Measurements from ENCODE around the gene GSTA2.
"Not testable (repeated sequence)": the region's sequence is repeated elsewhere in the genome, so short reads cannot be mapped to it uniquely, and the experiment has no call there.

The GSTA2 gene

DNA sequence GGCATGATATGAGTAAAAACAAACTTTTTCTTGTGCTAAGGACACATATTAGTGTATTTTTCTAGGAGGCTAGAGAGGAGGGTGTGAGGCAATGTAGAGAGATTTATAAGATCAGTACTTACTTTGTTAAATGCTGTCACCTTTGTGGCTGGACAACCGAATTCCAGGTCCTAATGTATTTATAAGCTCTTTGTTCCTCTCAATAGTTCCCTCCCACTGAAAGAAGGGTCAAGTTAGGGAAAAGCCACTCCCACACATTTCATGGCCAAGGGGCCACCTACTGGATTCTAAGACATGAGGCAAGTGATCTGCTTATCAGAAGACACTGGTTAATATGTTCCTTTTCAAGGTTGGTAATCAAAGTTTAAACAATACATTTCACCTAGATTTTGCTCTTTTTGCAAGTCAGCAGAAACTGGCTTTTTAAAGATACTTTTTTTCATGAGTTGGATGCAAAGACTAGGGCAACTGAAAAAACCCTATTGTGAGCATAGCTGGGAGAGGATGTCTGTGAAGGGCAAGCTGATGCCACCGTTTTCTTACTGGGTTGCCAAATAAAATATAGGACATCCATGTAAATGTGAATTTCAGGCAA, at the start of gene GSTA2:
Gene GSTA2 (minus strand): TSS at position 154 of the 595 bp plus-strand sequence. CDS start 5,528 bp downstream, outside the sequence.
- DNase-seq (ENCODE audit: low spot score) = not testable (repeated sequence)

DNA sequence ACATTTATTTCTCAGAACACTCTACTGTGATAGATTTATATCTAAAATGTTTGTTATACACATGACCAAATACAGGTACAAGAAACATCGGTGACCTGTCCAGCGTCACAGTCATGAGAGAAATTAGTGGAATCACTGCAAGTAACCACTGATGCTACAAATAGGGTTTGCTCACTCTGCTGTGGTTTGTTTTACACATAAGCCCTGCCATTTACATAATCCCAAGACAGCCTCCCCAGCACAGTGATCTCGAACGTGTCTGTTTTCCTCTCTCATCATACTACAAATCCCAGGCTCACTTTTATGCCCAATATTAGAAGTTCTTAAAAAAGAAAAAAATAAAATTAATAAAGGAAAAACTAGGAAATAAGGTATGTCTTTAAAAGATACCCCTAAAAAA, 46.5 kb upstream of the GSTA2 start:
- DNase-seq (ENCODE audit: low spot score) = not testable (repeated sequence)

DNA sequence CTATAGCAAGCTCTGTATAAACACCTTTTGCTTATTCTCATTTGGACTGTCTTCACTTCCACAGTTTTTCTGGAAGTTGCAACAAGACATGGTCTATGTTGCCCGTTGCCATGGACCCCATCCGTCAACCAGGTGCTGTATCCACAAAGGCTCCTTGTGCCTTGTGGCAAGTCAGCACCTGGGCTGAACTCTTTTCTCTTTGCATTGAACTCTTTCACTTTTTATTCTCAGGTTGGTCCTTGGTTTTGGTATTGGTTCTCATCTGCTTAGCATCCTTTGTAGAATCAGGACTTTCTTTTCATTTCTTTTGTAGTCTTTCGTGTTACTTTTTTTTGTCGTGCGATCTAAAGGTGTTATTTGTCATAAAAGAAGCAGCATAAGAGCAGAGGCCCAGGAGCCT, 45.4 kb upstream of the GSTA2 start:
- DNase-seq (ENCODE audit: low spot score) = no peak

DNA sequence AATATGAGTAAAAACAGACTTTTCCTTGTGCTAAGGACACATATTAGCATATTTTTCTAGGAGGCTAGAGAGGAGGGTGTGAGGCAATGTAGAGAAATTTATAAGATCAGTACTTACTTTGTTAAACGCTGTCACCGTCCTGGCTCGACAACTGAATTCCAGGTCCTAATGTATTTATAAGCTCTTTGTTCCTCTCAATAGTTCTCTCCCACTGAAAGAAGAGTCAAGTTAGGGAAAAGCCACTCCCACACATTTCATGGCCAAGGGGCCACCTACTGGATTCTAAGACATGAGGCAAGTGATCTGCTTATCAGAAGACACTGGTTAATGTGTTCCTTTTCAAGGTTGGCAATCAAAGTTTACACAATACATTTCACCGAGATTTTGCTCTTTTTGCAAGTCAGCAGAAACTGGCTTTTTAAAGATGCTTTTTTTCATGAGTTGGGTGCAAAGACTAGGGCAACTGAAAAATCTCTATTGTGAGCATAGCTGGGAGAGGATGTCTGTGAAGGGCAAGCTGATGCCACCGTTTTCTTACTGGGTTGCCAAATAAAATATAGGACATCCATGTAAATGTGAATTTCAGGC, 40.5 kb upstream of the GSTA2 start, which contains the start of gene GSTA1:
Gene GSTA1 (minus strand): TSS at position 149 of the 588 bp plus-strand sequence. CDS start 4,549 bp downstream, outside the sequence.
- not testable (repeated sequence) for DNase-seq (ENCODE audit: low spot score)

DNA sequence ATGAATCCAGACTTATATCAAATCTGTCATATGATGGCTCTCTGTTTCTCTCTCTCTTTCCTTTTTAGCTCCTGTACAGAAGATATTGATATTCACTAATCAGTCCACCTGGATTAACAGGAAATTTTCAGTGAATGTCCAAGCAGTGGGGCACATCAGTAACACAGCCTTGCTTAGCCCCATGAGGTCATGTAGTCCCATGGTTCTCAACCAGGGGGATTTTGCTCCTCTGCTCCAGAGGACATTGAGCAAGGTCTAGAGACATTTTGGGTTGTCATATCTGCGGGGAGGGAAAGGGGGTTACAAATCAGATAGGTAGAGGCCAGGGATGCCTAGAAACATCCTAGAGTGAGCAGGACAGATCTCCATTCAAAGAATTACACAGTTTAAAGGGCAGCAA, 39.5 kb upstream of the GSTA2 start:
- DNase-seq (ENCODE audit: low spot score) = no peak

DNA sequence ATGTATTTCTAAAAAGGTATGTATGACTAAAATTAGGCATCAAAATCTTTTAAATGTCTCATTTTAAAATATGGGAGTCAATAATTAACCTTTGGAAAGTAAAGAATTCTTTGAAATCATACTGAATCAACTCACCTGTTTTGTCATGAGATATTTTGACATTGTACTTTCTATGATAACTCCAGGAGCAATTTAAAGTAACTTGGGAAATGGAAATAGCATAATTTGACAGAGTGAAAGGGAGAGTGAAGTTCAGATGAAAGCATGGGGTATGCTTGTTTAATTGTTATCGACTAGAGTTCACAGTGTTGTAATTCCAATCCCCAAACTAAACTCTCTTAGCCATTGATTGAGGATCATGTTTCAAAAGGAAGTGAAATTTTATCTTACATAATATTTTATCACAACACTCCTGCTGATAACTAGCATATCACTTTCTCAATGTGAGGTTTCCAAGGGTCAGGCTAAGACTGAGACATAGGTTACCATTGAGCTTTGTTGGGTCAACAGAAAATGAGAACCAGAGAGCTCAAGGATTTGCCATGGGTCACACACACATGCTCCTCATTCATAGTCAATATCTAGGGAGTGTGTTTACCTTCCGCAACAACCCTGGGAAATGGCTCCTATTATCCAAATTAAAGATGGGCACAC, 38.0 kb upstream of the GSTA2 start:
- no peak for DNase-seq (ENCODE audit: low spot score)

DNA sequence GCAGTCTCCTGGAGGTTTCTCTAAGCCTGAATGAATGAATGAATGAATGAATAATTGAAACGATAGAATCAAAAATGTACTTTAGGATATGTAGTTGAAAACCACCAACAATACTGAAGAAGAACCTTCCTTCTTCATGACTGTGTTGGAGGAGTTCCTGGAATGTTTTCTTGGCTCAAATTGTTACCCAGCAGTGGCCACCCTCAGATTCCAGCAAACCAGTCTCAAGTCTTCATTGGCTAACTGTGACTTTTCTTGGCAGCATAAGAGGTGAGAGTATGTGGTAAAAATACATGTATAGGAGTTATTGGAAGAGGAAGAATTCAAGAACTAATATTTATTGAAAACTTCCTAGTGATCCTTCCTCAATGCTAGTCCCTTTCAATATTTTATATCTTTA, 36.0 kb upstream of the GSTA2 start:
- not testable (repeated sequence) for DNase-seq (ENCODE audit: low spot score)

DNA sequence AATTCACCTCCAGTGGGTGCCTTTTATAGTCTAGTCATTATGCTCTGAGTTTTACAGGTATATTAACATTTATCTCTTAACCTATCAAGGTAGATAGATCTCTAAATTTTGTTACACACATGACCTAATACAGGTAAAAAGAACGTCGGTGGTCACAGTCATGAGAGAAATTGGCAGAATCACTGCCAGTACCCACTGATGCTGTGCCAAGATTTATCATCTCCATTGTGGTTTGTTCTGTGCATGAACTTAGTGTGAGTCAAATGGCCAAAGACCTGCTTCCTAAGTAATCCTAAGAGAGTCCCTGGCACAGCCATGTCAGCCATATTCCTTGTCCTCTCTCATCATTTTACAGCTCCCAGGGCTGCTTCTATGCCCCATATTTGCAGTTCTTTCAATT, 31.1 kb upstream of the GSTA2 start:
- not testable (repeated sequence) for DNase-seq (ENCODE audit: low spot score)

DNA sequence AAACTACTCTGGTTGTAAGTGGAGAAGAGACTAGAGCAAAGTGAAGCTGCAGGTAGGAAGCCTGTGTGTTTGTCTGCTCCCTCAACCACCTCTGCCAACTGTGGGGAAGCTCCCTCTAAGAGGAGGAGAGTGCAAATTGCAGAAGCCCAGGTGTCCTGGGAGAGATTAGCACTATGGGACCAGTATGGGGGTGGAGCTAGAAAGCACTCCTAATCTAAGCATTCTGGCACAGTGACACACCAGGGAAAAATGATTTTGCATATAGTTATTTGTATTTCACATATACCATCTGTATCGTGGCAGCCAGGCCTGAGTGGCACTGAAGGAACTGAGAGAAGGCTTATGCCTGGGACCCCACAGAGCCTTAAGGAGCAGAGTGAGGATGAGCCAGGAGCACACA, 27.6 kb upstream of the GSTA2 start:
- DNase-seq (ENCODE audit: low spot score) = no peak

DNA sequence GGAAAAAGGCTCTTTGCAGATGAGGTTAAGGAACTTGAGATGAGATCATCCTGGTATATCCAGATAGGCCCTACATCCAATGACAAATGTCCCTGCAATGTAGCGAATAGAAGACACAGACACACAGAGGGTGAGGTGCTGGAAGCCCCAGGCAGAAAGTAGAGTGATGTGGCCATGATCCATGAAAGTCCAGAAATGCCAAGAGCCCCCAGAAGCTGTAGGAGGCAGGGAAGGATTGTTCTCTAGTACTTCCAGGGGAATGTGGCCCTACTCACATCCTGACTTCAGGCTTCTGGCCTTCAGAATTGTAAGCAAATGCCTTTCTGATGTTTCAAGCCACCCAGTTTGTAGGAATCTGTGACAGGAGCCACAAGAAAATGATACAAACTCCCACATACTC, 26.4 kb upstream of the GSTA2 start:
- DNase-seq (ENCODE audit: low spot score) = not testable (repeated sequence)

DNA sequence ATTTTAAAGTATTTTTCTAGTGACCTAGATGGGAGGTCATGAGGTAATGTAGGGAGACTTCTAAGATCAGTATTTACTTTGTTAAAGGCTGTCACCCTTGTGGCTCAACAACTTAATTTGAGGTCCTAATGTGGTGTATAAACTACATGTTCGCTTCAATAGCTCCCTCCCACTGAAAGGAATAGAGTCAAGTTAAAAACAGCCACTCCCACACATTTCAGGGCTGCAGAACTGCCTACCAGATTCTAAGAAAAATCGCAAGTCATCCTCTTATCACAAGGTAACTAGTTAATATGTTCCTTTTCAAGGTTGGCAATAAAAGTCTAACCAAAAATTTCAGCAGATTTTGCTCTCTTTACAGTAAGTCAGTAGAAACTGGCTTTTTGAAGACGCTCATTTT, 25.2 kb upstream of the GSTA2 start:
- DNase-seq (ENCODE audit: low spot score) = no peak

DNA sequence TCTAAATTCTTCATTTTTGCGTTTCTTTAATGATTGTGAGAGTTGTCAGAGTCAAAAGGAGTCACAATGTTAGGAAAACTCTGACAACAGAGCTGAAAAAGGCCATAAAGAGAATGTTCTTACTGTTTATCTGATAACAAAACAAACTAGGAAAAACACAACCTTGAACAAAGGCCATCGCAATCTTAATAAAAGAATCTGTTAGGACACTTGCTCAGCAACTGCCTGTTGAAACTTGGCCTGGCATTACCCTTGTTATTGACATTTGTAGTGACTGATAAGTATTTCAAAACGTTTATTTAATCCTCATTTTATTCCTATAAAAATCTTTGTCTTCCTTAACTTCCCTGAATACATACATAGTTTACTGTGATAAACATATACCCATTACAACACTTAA, 24.6 kb upstream of the GSTA2 start:
- DNase-seq (ENCODE audit: low spot score) = no peak

DNA sequence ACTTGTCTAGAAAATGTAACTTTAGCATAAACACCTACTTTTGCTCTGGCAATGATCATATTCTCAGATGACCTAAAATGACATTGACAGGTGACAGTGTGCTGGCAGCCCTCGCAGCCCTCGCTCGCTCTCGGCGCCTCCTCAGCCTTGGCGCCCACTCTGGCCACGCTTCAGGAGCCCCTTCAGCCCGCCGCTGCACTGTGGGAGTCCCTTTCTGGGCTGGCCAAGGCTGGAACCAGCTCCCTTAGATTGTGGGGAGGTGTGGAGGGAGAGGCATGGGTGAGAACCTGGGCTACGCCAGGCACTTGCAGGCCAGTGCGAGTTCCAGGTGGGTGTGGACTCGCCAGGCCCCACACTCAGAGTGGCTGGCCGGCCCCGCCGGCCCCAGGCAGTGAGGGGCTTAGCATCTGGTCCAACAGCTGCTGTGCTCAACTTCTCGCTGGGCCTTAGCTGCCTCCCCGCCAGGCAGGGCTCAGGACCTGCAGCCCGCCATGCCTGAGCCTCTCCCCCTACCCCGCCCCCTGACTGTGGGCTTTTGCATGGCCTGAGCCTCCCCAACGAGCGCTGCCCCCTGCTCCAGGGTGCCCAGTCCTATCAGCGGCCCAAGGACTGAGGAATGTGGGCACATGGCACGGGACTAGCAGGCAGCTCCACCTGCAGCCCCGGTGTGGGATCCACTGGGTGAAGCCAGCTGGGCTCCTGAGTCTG, 23.1 kb upstream of the GSTA2 start:
- DNase-seq (ENCODE audit: low spot score) = no peak

DNA sequence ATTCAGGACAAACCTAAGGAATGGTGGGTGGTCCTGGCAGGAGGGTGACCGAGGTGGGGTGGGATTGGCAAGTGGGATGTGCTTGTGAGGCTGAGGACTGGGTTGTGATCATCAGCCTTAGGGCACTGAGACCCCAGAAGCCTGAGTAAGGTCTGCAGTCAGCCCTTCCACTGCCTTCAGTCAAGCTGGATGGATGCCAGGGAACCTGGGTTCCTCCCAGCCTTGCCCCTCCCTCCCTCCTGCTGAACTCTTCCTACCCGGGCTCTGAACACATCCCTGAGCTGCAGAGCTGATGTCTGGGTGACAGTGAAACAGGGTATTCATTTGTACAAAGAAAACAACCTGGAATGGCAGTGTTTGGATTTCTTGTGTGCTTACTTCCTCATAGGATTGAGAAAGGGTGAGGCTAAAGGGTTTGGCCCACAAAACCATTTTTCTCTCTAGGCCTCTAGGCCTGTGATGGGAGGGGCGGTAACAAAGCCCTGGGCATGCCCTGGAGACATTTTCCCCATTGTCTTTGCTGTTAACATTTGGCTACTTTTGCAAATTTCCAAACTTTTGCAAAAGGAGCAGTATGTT, 19.5 kb upstream of the GSTA2 start:
- not testable (repeated sequence) for DNase-seq (ENCODE audit: low spot score)

DNA sequence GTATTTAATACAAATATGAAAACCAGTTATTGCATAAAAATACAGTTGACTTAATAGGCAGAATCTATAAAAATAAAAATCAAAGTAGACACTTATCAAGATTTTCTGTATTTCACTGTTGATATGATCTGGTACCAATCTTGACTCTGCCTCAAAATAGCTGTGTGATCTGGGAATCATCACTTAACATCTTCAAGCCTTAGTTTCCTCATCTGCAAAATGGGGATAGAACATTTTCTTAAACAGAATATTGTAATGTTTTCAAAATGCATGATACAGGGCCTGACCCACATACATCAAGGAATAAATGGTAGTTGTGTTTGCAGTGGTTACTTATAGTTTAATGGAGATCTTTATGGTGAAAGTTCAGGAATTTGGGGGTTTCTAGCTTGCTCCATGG, 18.9 kb upstream of the GSTA2 start:
- DNase-seq (ENCODE audit: low spot score) = not testable (repeated sequence)

DNA sequence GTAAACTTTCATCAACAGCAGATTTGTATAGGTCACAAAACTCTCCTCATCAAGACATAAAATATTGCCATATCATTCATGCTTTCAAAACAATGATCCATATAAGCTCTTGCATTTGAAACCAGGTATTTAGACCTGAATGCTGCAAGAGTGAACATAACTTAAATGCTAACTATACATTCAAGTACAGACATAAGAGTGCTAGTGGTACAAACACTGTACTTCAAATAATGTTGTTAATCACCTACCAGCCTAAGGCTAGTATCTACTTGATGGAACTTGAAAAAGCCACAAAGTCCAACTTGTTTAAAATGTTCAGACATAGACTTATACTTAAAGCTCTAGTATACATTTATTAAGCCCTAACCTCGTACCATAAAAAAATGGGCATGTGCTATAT, 16.0 kb upstream of the GSTA2 start:
- no peak for DNase-seq (ENCODE audit: low spot score)

DNA sequence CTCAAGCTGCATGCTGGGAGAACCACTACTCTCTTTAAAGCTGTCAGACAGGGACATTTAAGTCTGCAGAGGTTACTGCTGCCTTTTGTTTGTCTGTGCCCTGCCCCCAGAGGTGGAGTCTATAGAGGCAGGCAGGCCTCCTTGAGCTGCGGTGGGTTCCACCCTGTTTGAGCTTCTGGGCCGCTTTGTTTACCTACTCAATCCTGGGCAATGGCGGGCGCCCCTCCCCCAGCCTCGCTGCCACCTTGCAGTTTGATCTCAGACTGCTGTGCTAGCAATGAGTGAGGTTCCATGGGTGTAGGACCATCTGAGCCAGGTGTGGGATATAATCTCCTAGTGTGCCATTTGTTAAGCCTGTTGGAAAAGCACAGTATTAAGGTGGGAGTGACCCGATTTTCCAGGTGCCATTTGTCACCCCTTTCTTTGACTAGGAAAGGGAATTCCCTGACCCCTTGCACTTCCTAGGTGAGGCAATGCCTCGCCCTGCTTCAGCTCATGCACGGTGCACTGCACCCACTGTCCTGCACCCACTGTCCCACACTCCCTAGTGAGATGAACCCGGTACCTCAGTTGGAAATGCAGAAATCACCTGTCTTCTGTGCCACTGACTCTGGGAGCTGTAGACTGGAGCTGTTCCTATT, 13.6 kb upstream of the GSTA2 start:
- DNase-seq (ENCODE audit: low spot score) = not testable (repeated sequence)

DNA sequence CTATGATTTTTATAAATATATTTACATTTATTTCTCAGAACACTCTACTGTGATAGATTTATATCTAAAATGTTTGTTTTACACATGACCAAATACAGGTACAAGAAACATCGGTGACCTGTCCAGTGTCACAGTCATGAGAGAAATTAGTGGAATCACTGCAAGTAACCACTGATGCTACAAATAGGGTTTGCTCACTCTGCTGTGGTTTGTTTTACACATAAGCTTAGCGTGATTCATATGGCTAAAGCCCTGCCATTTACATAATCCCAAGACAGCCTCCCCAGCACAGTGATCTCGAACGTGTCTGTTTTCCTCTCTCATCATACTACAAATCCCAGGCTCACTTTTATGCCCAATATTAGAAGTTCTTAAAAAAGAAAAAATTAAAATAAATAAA, 6.1 kb upstream of the GSTA2 start:
- not testable (repeated sequence) for DNase-seq (ENCODE audit: low spot score)

DNA sequence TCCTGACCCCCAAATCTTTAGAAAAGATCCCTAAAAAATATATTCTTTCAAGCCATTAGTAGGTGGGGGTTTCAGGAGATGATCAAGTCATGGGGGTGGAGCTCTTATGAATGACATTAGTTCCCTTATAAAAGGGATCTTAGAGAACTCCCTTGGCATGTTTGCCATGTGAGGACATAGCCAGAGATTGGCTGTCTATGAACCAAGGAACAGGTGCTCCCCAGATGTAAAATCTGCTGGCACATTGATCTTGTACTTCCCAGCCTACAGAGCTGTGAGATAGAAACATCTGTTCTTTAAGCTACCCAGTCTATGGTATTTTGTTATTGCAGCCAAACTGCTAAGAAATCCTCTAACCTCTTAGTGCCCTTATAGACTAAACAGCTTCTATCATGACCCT, 4.4 kb upstream of the GSTA2 start:
- DNase-seq (ENCODE audit: low spot score) = not testable (repeated sequence)

DNA sequence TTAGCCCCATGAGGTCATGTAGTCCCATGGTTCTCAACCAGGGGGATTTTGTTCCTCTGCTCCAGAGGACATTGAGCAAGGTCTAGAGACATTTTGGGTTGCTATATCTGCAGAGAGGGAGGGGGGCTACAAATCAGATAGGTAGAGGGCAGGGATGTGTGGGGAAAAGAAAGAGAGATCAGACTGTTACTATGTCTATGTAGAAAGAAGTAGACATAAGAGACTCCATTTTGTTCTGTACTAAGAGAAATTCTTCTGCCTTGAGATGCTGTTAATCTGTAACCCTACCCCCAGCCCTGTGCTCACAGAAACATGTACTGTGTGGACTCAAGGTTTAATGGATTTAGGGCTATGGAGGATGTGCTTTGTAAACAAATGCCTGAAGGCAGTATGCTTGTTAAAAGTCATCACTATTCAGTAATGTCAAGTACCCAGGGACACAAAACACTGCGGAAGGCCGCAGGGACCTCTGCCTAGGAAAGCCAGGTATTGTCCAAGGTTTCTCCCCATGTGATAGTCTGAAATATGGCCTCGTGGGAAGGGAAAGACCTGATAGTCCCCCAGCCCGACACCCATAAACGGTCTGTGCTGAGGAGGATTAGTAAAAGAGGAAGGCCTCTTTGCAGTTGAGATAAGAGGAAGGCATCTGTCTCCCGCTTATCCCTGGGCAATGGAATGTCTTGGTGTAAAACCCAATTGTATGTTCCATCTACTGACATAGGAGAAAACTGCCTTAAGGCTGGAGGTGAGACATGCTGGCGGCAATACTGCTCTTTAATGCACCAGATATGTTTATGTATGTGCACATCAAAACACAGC, 1.4 kb downstream of the GSTA2 start:
- DNase-seq (ENCODE audit: low spot score) = not testable (repeated sequence)
